NOMO-1 (cell line): ENCODE results near the gene ABL2.
"Not testable (repeated sequence)": the region's sequence is repeated elsewhere in the genome, so short reads cannot be mapped to it uniquely, and the experiment has no call there.

ENCODE experiments used
- DNase-seq, 2 experiments: peaks; one replicate each; lab custom pipeline; 2025; ENCODE audit not compliant: unreplicated experiment in 2 of 2; lab: John Stamatoyannopoulos, UW

The ABL2 gene

GRCh38 chr1:179175011-179175841, 54.3 kb downstream of the ABL2 start:
- DNase-seq: peak; percentile 48 to 90

GRCh38 chr1:179170468-179170770, 59.1 kb downstream of the ABL2 start:
- DNase-seq: not testable (repeated sequence)

GRCh38 chr1:179169616-179170467, 59.6 kb downstream of the ABL2 start:
- DNase-seq: peak in 1 of 2 experiments; percentile 2

GRCh38 chr1:179168536-179168935, 60.9 kb downstream of the ABL2 start:
- DNase-seq: no peak

- DNase-seq: no peak
Measured at GRCh38 chr1:179167955-179168354, 61.5 kb downstream of the ABL2 start.

GRCh38 chr1:179167418-179167777, 62.1 kb downstream of the ABL2 start:
- no peak for DNase-seq

GRCh38 chr1:179166663-179167417, 62.6 kb downstream of the ABL2 start:
- DNase-seq: no peak

- no peak for DNase-seq
Measured at GRCh38 chr1:179164494-179164893, 65.0 kb downstream of the ABL2 start.

- DNase-seq: no peak
Measured at GRCh38 chr1:179156708-179157107, 72.8 kb downstream of the ABL2 start.

GRCh38 chr1:179156026-179156425, 73.5 kb downstream of the ABL2 start:
- no peak for DNase-seq

GRCh38 chr1:179155615-179156014, 73.9 kb downstream of the ABL2 start:
- DNase-seq: no peak

GRCh38 chr1:179154437-179154836, 75.0 kb downstream of the ABL2 start:
- DNase-seq: no peak

GRCh38 chr1:179153217-179153616, 76.3 kb downstream of the ABL2 start:
- no peak for DNase-seq

GRCh38 chr1:179151908-179152682, 77.4 kb downstream of the ABL2 start:
- no peak for DNase-seq

- no peak for DNase-seq
Measured at GRCh38 chr1:179146911-179147310, 82.6 kb downstream of the ABL2 start.

GRCh38 chr1:179146476-179146875, 83.0 kb downstream of the ABL2 start:
- no peak for DNase-seq

- DNase-seq: no peak
Measured at GRCh38 chr1:179145521-179145920, 84.0 kb downstream of the ABL2 start.

- no peak for DNase-seq
Measured at GRCh38 chr1:179144626-179145025, 84.9 kb downstream of the ABL2 start.

- DNase-seq: peak in 1 of 2 experiments; percentile 12
Measured at GRCh38 chr1:179143322-179143721, 86.2 kb downstream of the ABL2 start.

- peak in 1 of 2 experiments; percentile 80 for DNase-seq
Measured at GRCh38 chr1:179142889-179143299, 86.6 kb downstream of the ABL2 start.
